HG02885 (cell line): Measurements from ENCODE around the gene NPLOC4.
"Not testable (repeated sequence)": the region's sequence is repeated elsewhere in the genome, so short reads cannot be mapped to it uniquely, and the experiment has no call there.

Source experiments
- ATAC-seq: cut with Tn5 transposase; IDR thresholded peaks from one replicate; pipeline ENCODE4 v1.9.1; 2021; ENCODE audit warnings: mild to moderate bottlenecking; ENCODE audit not compliant: unreplicated experiment, poor library complexity

NPLOC4 gene

GRCh38 chr17:81636505-81637288, at the start of gene NPLOC4, which contains the start of gene TSPAN10:
TSS of gene NPLOC4 (minus strand) at chr17:81637112. CDS start at chr17:81636930, 182 bp downstream.
TSS of gene TSPAN10 (plus strand) at chr17:81637196. CDS start at chr17:81642413, 5,217 bp downstream.
- ATAC-seq = peak; percentile 91

GRCh38 chr17:81686614-81687013, 49.7 kb upstream of the NPLOC4 start:
- no peak for ATAC-seq

GRCh38 chr17:81685108-81685507, 48.2 kb upstream of the NPLOC4 start:
- no peak for ATAC-seq

GRCh38 chr17:81684442-81684911, 47.6 kb upstream of the NPLOC4 start:
- ATAC-seq = no peak

GRCh38 chr17:81683584-81684441, 46.9 kb upstream of the NPLOC4 start, which contains the start of the genes ARL16 and HGS:
TSS of gene ARL16 (minus strand) at chr17:81683797. CDS start at chr17:81683753, 44 bp downstream.
TSS of gene HGS (plus strand) at chr17:81684011. CDS start at chr17:81684067, 56 bp downstream.
- ATAC-seq = peak; percentile 94

- peak; percentile 22 for ATAC-seq
These were observed 46.3 kb upstream of the NPLOC4 start for GRCh38 chr17:81683208-81683583.

GRCh38 chr17:81682565-81683207, 45.8 kb upstream of the NPLOC4 start:
- ATAC-seq = no peak

GRCh38 chr17:81681672-81682071, 44.8 kb upstream of the NPLOC4 start:
- no peak for ATAC-seq

- ATAC-seq = no peak
These were observed 43.2 kb upstream of the NPLOC4 start for GRCh38 chr17:81680150-81680549.

- ATAC-seq = no peak
These were observed 40.0 kb upstream of the NPLOC4 start for GRCh38 chr17:81676906-81677305.

GRCh38 chr17:81675515-81676221, 38.8 kb upstream of the NPLOC4 start:
- not testable (repeated sequence) for ATAC-seq

GRCh38 chr17:81673561-81674258, 36.8 kb upstream of the NPLOC4 start:
- no peak for ATAC-seq

GRCh38 chr17:81672954-81673353, 36.0 kb upstream of the NPLOC4 start:
- no peak for ATAC-seq

- no peak for ATAC-seq
These were observed 35.6 kb upstream of the NPLOC4 start for GRCh38 chr17:81672504-81672903.

- no peak for ATAC-seq
These were observed 30.8 kb upstream of the NPLOC4 start for GRCh38 chr17:81667754-81668153.

- ATAC-seq = peak; percentile 93
These were observed 29.7 kb upstream of the NPLOC4 start, which contains the start of the genes CCDC137 and OXLD1 for GRCh38 chr17:81666342-81667191. TSS of gene CCDC137 (plus strand) at chr17:81666737. CDS start at chr17:81666767, 30 bp downstream. TSS of gene OXLD1 (minus strand) at chr17:81666605. CDS start at chr17:81666577, 28 bp downstream.

- ATAC-seq = no peak
These were observed 29.1 kb upstream of the NPLOC4 start for GRCh38 chr17:81666092-81666341.
